Lower leg skin (tissue), 3 donors: ENCODE data around the gene TAS2R5.

Source experiments
- POLR2A ChIP-seq, 2 donors: fragments of 450-650 bp; IDR thresholded peaks; one replicate each; pipeline ENCODE4 v1.6.1; 2016 to 2017; ENCODE audit warnings: antibody characterized with exemption in 2 of 2, mild to moderate bottlenecking in 1 of 2, moderate library complexity in 1 of 2
- TF ChIP-seq, protein P1 (sequence below), 3 donors: fragments of 450-650 bp; IDR thresholded peaks; one replicate each; pipeline ENCODE4 v1.5.1; 2016; ENCODE audit warnings: antibody characterized with exemption in 3 of 3, mild to moderate bottlenecking in 3 of 3, moderate library complexity in 2 of 3

DNA sequence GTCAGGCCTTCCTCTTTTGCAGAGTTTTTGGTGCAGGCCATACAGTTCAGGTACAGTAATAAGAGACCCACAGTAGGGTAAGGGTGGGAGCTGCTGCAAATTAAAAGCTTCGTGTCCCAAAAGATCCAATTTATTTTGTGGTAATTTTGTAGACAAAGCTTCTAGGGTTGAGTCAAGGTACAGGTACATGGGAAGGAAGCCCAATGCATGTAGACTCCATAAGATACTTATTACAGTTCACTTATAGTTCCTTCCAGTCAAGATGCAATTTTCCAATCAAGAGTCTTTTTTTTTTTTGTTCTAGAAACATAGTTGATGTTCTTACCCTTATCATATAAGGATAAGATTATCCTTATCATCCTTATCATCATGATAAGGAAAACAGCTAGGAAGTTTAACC is 13.6 kb upstream of the TAS2R5 start, which contains the start of gene TAS2R4:
- TF ChIP-seq, protein P1, sequence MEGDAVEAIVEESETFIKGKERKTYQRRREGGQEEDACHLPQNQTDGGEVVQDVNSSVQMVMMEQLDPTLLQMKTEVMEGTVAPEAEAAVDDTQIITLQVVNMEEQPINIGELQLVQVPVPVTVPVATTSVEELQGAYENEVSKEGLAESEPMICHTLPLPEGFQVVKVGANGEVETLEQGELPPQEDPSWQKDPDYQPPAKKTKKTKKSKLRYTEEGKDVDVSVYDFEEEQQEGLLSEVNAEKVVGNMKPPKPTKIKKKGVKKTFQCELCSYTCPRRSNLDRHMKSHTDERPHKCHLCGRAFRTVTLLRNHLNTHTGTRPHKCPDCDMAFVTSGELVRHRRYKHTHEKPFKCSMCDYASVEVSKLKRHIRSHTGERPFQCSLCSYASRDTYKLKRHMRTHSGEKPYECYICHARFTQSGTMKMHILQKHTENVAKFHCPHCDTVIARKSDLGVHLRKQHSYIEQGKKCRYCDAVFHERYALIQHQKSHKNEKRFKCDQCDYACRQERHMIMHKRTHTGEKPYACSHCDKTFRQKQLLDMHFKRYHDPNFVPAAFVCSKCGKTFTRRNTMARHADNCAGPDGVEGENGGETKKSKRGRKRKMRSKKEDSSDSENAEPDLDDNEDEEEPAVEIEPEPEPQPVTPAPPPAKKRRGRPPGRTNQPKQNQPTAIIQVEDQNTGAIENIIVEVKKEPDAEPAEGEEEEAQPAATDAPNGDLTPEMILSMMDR (IDR thresholded peaks at IDR 0.05): no peak
- TF ChIP-seq POLR2A (IDR thresholded peaks at IDR 0.05): no peak
